ENCODE data around the gene SLC16A7. TPM values are rescaled to one million over a fixed set of nuclear protein-coding genes. Genes with fewer than 3 reads are reported as not detected.

SLC16A7 gene
- total RNA-seq, 2 experiments from 2014 or later = 33.0 to 34.8 TPM

GRCh38 chr12:59677857-59678256 lies 82.0 kb downstream of the SLC16A7 start:
- ChIA-PET POLR2A (no interaction called here), CTCF (no interaction called here)
- peaks cover 36% of the 10 kb centered on the region for H3K36me3 Mint-ChIP-seq (ENCODE audit: low read depth)
- peaks cover 19% of the 10 kb centered on the region for H3K4me1 Mint-ChIP-seq
- no peak for DNase-seq
- no peak overlapping the region for H3K27ac Mint-ChIP-seq
- no peaks in the 10 kb centered on the region for H3K27me3 Mint-ChIP-seq
- no peaks in the 10 kb centered on the region for H3K9me3 Mint-ChIP-seq (ENCODE audit: low read depth)
- H3K4me3 Mint-ChIP-seq = no peak overlapping the region
- no peak for ATAC-seq
- intact Hi-C loops (cut with DNase I, micrococcal nuclease) = no loop called here

GRCh38 chr12:59678759-59679411 lies 83.1 kb downstream of the SLC16A7 start:
- DNase-seq (no peak), ATAC-seq (no peak)
- Mint-ChIP-seq H3K4me3 (no peak overlapping the region), H3K36me3 (ENCODE audit: low read depth) (peaks cover 36% of the 10 kb centered on the region), H3K27ac (no peak overlapping the region), H3K27me3 (no peaks in the 10 kb centered on the region), H3K4me1 (peaks cover 27% of the 10 kb centered on the region), H3K9me3 (ENCODE audit: low read depth) (no peaks in the 10 kb centered on the region)
- intact Hi-C loops (cut with DNase I, micrococcal nuclease) = no loop called here
- POLR2A ChIA-PET = no interaction called here
- CTCF ChIA-PET = no interaction called here

GRCh38 chr12:59689776-59690175 lies 93.9 kb downstream of the SLC16A7 start:
- ChIA-PET POLR2A (no interaction called here), CTCF (interaction anchor here (1.5 kb wide), 1 partner anchor 9 kb away, joined by 3 read pairs; no protein-coding TSS in a partner anchor)
- Mint-ChIP-seq H3K27ac (no peak overlapping the region), H3K27me3 (no peaks in the 10 kb centered on the region), H3K4me1 (peaks cover 3% of the 10 kb centered on the region), H3K4me3 (no peak overlapping the region), H3K36me3 (ENCODE audit: low read depth) (peaks cover 17% of the 10 kb centered on the region), H3K9me3 (ENCODE audit: low read depth) (peaks cover 3% of the 10 kb centered on the region)
- DNase-seq = no peak
- intact Hi-C loops (cut with DNase I, micrococcal nuclease) = no loop called here
- no peak for ATAC-seq

- H3K4me1 Mint-ChIP-seq = peaks cover 9% of the 10 kb centered on the region
- DNase-seq = no peak
These were observed 99.5 kb downstream of the SLC16A7 start for GRCh38 chr12:59695379-59695778.

GRCh38 chr12:59698600-59698999 lies 102.8 kb downstream of the SLC16A7 start:
- no peak overlapping the region for H3K4me3 Mint-ChIP-seq
- ChIA-PET POLR2A (no interaction called here), CTCF (no interaction called here)
- no peak for DNase-seq
- ATAC-seq = no peak
- peaks cover 3% of the 10 kb centered on the region for H3K36me3 Mint-ChIP-seq (ENCODE audit: low read depth)
- H3K4me1 Mint-ChIP-seq = peaks cover 9% of the 10 kb centered on the region
- no peak overlapping the region for H3K27ac Mint-ChIP-seq
- intact Hi-C loops (cut with DNase I, micrococcal nuclease) = no loop called here
- no peaks in the 10 kb centered on the region for H3K27me3 Mint-ChIP-seq
- H3K9me3 Mint-ChIP-seq (ENCODE audit: low read depth) = no peaks in the 10 kb centered on the region

More at GRCh38 chr12:59695379-59695778, 99.5 kb downstream of the SLC16A7 start:
- Mint-ChIP-seq H3K4me3 (no peak overlapping the region), H3K9me3 (ENCODE audit: low read depth) (peaks cover 3% of the 10 kb centered on the region), H3K27me3 (no peaks in the 10 kb centered on the region), H3K27ac (no peak overlapping the region), H3K36me3 (ENCODE audit: low read depth) (peaks cover 8% of the 10 kb centered on the region)
- POLR2A ChIA-PET = no interaction called here
- intact Hi-C loops (cut with DNase I, micrococcal nuclease) = no loop called here
- CTCF ChIA-PET = no interaction called here
- ATAC-seq = no peak

- POLR2A ChIA-PET = no interaction called here
- ATAC-seq = no peak
- H3K9me3 Mint-ChIP-seq (ENCODE audit: low read depth) = no peaks in the 10 kb centered on the region
- no peak overlapping the region for H3K27ac Mint-ChIP-seq
- no peaks in the 10 kb centered on the region for H3K27me3 Mint-ChIP-seq
- no peak for DNase-seq
- H3K4me3 Mint-ChIP-seq = no peak overlapping the region
- H3K4me1 Mint-ChIP-seq = peaks cover 9% of the 10 kb centered on the region
- intact Hi-C loops (cut with DNase I, micrococcal nuclease) = no loop called here
- CTCF ChIA-PET = no interaction called here
- peaks cover 3% of the 10 kb centered on the region for H3K36me3 Mint-ChIP-seq (ENCODE audit: low read depth)
These were observed 103.8 kb downstream of the SLC16A7 start for GRCh38 chr12:59699421-59700152.

- Mint-ChIP-seq H3K4me3 (no peak overlapping the region), H3K36me3 (ENCODE audit: low read depth) (peaks cover 3% of the 10 kb centered on the region), H3K27ac (no peak overlapping the region), H3K27me3 (no peaks in the 10 kb centered on the region), H3K9me3 (ENCODE audit: low read depth) (no peaks in the 10 kb centered on the region), H3K4me1 (peaks cover 9% of the 10 kb centered on the region)
- ChIA-PET CTCF (no interaction called here), POLR2A (no interaction called here)
- DNase-seq (no peak), ATAC-seq (no peak)
- intact Hi-C loops (cut with DNase I, micrococcal nuclease) = no loop called here
These were observed 104.3 kb downstream of the SLC16A7 start for GRCh38 chr12:59700153-59700450.

- Mint-ChIP-seq H3K4me3 (no peak overlapping the region), H3K9me3 (ENCODE audit: low read depth) (no peaks in the 10 kb centered on the region)
- intact Hi-C loops (cut with DNase I, micrococcal nuclease) = no loop called here
These were observed 112.2 kb downstream of the SLC16A7 start for GRCh38 chr12:59708064-59708463.

GRCh38 chr12:59708484-59708883 lies 112.7 kb downstream of the SLC16A7 start:
- H3K4me3 Mint-ChIP-seq = no peak overlapping the region
- intact Hi-C loops (cut with DNase I, micrococcal nuclease) = no loop called here
- DNase-seq (no peak), ATAC-seq (no peak)
- H3K27ac Mint-ChIP-seq = no peak overlapping the region
- H3K36me3 Mint-ChIP-seq (ENCODE audit: low read depth) = peaks cover 15% of the 10 kb centered on the region
- CTCF ChIA-PET = no interaction called here
- no peaks in the 10 kb centered on the region for H3K9me3 Mint-ChIP-seq (ENCODE audit: low read depth)
- H3K27me3 Mint-ChIP-seq = no peaks in the 10 kb centered on the region
- no peaks in the 10 kb centered on the region for H3K4me1 Mint-ChIP-seq
- POLR2A ChIA-PET = no interaction called here

More at GRCh38 chr12:59708064-59708463, 112.2 kb downstream of the SLC16A7 start:
- Mint-ChIP-seq H3K4me1 (no peaks in the 10 kb centered on the region), H3K36me3 (ENCODE audit: low read depth) (peaks cover 15% of the 10 kb centered on the region), H3K27ac (no peak overlapping the region), H3K27me3 (no peaks in the 10 kb centered on the region)
- ChIA-PET CTCF (no interaction called here), POLR2A (no interaction called here)
- no peak for ATAC-seq
- no peak for DNase-seq

GRCh38 chr12:59710004-59710628 lies 114.3 kb downstream of the SLC16A7 start:
- POLR2A ChIA-PET = no interaction called here
- no peaks in the 10 kb centered on the region for H3K27me3 Mint-ChIP-seq
- intact Hi-C loops (cut with DNase I, micrococcal nuclease) = no loop called here

GRCh38 chr12:59710964-59711363 lies 115.1 kb downstream of the SLC16A7 start:
- Mint-ChIP-seq H3K4me3 (no peak overlapping the region), H3K4me1 (peaks cover 5% of the 10 kb centered on the region), H3K27me3 (no peaks in the 10 kb centered on the region), H3K27ac (no peak overlapping the region), H3K9me3 (ENCODE audit: low read depth) (no peaks in the 10 kb centered on the region), H3K36me3 (ENCODE audit: low read depth) (peaks cover 20% of the 10 kb centered on the region)
- POLR2A ChIA-PET = no interaction called here
- ATAC-seq (no peak), DNase-seq (no peak)
- intact Hi-C loops (cut with DNase I, micrococcal nuclease) = no loop called here
- CTCF ChIA-PET = interaction anchor here (1.8 kb wide), 1 partner anchor 8 kb away, joined by 3 read pairs; no protein-coding TSS in a partner anchor

More at GRCh38 chr12:59710004-59710628, 114.3 kb downstream of the SLC16A7 start:
- H3K4me1 Mint-ChIP-seq = peaks cover 5% of the 10 kb centered on the region
- no peak for ATAC-seq
- no peaks in the 10 kb centered on the region for H3K9me3 Mint-ChIP-seq (ENCODE audit: low read depth)
- H3K4me3 Mint-ChIP-seq = no peak overlapping the region
- CTCF ChIA-PET = interaction anchor here (0.6 to 1.8 kb wide), 2 partner anchors 9 to 595 kb away, joined by 3 read pairs; no protein-coding TSS in a partner anchor
- DNase-seq = no peak
- no peak overlapping the region for H3K27ac Mint-ChIP-seq
- peaks cover 22% of the 10 kb centered on the region for H3K36me3 Mint-ChIP-seq (ENCODE audit: low read depth)

- ATAC-seq (no peak), DNase-seq (no peak)
- no peak overlapping the region for H3K4me3 Mint-ChIP-seq
- peaks cover 20% of the 10 kb centered on the region for H3K36me3 Mint-ChIP-seq (ENCODE audit: low read depth)
- ChIA-PET POLR2A (no interaction called here), CTCF (no interaction called here)
- peaks cover 8% of the 10 kb centered on the region for H3K4me1 Mint-ChIP-seq
- no peaks in the 10 kb centered on the region for H3K27me3 Mint-ChIP-seq
- intact Hi-C loops (cut with DNase I, micrococcal nuclease) = no loop called here
- H3K27ac Mint-ChIP-seq = no peak overlapping the region
- no peaks in the 10 kb centered on the region for H3K9me3 Mint-ChIP-seq (ENCODE audit: low read depth)
These were observed 119.6 kb downstream of the SLC16A7 start for GRCh38 chr12:59715434-59715833.

Data from activated CD4-positive, alpha-beta T cell treated with anti-CD3 and anti-CD28 coated beads for 36 hours (primary cell).